GM18498 (cell line): Measurements from ENCODE around the gene LRRC63.

ENCODE experiments used
- ATAC-seq: cut with Tn5 transposase; IDR thresholded peaks from one replicate; pipeline ENCODE4 v1.9.1; 2021; ENCODE audit warnings: mild to moderate bottlenecking, moderate library complexity; ENCODE audit not compliant: unreplicated experiment

Gene LRRC63

DNA sequence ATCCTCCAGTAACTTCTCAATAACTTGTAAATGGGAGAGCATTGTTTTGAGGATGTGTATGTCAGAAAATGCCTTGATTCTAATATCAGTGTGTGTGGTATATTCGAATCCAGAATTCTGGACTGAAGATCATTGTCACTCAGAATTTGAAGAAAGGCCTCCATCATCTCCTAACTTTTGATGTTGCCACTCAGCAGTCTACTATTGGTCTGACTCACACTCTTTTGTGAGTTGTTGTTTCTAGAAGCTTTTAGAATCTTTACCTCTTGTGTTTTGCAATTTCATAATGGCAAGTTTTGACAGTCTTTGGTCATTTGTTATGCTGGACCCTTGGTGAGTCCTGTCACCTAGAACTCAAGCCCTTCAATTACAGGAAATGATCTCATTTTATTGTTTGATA, 98.3 kb downstream of the LRRC63 start:
- no peak for ATAC-seq

DNA sequence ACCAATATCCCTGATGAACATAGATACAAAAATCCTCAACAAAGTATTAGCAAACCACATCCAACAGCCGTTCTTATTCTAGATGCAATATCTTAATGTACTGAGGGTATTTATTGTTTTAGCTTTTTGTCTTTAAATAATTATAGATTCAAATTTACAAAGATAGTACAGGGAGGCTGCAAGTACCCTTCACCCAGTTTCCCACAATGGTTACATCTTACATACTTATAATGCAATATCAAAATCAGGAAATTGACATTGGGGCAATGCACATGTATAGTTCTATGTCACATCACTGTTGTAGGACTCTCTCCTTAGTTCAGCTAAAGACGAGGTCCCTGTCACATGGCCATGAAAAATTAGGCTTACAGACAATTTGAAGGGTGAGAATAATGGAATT, 99.5 kb downstream of the LRRC63 start:
- ATAC-seq, result no peak

DNA sequence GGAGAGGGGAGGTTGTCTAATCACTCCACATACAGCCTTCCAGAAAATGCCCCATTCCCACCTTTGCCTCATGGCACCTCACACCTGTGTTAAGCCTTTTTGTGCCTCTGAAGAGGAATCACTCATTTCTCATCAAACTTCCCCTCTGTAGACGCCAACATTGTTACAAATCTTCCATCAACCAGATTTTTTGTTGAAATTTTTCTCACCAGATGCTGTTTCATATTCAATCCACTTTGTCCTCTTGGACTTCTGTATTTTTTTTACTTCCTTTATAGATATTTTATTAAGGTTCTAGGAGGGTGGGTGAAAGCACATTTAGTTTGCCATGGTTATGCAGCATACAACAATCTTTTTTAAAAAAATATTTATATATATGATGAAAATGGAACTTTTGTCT, 101.3 kb downstream of the LRRC63 start:
- no peak for ATAC-seq

DNA sequence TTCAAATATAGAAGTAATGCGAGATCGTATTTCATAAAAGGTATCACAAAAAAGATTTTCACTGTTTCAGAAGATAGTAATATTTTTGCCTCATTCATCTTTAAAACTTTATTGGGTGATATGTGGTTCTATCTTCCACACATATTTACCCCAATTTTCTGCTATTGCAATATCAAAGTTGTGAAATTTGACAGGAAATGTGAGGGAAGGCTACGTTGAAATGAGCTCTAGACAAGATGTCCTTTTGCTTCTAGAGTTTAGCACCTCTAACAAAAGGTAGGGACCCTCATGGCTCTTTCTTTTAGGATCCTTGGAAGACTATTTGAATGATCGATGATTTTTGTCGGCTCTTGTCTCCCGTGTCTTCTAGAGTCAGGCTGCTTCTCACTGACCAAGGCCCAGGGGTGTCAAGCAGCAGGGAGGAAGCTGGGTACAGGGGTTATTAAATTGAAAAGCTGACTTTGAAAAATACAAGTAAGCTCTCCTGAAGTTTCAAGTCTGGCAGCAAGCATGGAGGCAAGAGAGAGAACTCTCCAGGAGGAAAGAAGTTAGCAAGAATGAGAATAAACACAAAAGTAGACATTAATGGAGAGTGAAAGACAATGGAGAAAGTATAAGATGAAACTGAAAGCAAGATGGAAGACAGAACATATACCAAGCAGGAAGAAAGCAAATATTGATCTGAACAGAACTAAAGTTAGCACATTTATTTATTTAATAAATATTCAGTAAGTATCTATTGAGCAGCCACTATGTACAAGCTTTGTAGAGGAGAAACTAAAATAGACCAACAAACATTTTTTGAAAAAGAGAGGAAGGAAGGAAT, 101.9 kb downstream of the LRRC63 start:
- no peak for ATAC-seq

DNA sequence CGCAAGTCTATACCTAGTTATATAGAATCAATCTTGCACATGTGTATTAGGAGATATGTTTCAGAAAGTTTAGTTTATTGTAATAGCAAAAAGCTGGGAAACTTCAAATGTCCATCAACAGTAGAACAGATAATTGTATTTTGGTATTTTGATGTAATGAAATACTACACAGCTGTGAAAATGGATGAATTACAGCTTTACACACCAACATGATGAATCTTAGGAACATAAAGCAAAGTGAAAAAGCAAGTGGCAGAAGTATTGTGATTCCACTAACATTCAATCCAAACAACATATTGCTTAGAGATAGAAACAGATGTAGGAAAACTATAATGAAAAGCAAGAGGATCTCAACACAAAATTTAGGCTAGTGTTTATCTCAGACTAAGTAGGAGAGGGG, 102.9 kb downstream of the LRRC63 start:
- ATAC-seq, result no peak

DNA sequence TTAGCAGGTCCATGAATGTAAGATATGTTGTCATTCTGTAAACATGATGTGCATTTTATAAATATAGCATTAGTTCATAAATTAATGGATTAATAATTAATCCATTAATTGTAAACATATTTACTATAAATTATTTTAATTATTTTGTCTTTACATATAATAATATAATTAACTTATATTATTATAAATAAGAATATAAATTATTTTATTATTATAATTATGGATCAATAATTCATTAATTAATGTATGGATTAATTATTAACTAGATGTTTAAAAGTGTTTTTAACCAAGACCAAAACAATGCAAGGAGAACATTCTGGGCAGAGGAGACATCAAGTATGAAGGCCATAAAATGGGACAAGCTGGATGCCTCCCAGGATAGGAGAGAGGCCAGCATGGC, 103.3 kb downstream of the LRRC63 start:
- ATAC-seq, result no peak

DNA sequence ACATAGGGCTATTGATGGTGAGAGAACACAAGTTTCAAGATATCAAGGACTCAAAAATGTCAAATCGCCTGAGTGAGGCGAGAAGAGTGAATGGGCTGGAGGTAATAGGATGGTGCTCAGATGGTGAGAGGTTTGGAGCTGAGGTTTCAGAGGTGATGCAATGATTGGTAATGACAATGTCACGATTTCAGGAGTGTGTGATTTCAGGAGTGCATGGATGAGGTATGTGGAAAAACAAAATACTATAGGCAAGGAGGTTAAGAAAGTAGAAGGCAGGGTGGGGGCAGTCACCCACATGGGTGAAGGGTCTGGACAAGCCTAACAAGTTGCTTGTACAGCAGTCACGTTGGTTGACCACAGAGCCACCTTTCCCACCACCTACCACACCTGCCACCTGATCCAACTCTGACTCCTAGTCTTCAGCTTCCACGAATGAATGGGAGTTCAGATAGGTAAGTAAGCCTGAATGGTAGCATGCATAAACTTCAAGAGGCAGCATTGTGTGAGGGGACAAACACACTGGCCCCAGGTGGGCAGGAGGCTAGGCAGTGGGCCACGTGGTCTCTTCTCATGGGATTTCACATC, 103.9 kb downstream of the LRRC63 start:
- ATAC-seq, result no peak

DNA sequence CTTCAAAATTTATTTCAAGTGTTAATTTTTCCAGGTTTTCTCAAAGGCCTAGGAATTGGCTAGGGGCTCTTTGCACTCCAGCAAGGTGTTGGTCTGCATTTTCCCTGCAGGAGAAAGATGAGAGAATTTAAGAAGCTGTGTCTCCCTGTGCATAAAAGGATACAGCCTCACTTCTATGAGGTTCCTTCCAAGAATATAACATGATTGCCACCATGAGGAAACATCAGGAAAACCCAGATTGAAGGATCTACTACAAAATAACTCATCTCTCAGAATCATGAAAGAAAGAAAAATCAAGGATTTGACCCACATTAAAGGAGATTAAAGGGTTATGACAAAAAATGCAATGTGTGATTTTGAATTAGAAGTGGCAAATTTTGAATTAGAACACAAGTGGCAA, 105.4 kb downstream of the LRRC63 start:
- ATAC-seq, result no peak

DNA sequence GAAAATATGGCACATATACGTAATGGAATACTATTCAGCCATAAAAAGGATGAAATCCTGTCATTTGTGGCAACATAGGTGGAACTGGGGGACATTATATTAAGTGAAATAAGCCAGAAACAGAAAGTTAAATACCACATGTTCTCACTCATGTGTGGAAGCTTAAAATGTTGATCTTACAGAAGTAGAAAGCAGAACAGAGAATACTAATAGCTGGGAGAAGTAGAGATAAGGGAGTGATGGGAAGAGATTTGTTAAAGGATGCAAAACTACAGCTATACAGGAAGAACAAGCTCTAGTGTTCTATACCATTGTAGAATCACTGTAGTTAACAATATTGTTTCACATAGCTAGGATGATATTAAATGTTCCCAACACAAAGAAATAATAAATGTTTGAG, 107.3 kb downstream of the LRRC63 start:
- ATAC-seq, result no peak

DNA sequence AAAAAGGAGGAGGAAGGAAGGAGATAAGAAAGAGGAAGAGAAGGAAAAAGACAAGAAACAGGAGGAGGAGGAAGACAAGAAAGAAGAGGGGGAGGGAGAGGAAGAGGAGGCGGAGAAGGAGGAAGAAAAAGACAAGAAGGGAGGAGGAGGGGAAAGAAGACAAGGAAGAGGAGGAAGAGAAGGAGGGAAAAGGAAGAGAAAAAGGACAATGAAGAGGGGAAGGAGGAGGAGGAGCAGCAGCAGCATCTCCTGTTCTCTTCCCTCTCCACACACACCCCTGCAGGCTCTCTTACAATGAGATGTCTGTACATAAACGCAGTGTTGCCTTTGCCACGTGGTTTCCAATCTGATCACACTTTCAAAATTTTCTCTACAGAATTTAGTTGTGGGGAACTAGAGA, 108.7 kb downstream of the LRRC63 start:
- no peak for ATAC-seq

DNA sequence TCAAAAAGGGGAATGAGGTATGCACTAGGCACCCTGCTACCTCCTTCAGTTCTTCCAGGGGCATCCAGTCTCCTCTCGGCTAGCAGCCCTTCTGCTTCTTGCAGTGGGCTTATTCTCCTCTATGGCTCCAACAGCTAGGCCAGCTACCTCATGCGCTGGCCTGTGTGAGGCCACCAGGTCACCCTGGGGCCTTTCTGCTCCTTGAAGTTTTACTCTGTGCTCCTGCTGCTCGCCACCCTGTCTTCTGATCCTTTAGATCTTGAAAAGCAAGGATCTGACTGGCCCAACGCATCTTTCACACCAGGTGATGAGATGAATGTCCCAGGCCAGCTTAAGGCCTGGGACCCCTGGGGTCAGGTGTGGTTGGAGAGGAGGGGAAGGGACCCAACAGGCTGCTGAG, 109.1 kb downstream of the LRRC63 start:
- no peak for ATAC-seq

DNA sequence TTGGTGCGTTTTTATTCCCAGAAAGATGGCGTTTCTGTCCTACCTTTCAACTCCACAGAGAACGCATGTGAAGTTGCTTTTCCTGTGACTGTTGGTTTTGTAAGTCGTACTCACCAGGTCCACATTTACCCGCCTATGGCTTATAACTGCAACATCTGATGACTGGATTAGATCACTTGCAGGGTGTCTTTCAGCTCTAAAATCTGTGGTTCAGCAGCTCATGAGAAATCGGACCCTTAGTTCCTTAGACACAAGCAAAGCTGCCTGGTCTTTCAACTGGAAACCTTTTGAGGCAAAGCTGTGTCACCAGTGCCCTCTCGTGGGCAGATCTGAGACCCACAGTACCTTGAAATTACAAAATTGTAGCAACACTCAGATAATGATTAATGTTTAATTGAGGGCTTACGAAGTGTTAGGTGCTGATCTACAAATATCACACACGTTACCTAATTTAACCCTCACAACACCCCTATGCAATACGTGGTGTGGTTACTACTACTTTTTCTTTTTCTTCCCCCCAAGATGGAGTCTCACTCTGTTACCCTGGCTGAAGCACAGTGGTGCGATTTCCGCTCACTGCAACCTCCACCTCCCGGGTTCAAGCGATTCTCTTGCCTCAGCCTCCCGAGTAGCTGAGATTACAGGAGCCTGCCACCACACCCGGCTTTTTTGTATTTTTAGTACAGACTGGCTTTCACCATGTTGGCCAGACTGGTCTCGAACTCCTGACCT, 109.9 kb downstream of the LRRC63 start:
- no peak for ATAC-seq

DNA sequence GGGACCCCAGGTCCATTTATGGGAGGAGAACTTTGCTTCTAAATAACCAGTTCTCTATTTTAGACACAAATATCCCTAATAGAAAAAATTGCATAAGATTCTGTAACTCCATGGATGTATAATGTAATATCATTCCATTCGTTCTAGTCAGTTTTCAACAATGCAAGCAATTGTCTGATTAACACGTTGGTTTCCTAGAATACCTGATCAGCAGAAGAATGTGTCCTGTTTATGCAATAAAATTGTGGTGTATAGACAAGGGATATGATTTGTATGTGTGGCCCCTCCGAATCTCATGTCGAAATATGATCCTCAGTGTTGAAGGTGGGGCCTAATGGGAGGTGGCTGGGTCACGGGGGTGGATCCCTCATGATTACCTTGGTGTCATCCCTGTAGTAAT, 113.2 kb downstream of the LRRC63 start:
- ATAC-seq, result no peak
